ENCODE measurements around the gene BCAT1.

DNA sequence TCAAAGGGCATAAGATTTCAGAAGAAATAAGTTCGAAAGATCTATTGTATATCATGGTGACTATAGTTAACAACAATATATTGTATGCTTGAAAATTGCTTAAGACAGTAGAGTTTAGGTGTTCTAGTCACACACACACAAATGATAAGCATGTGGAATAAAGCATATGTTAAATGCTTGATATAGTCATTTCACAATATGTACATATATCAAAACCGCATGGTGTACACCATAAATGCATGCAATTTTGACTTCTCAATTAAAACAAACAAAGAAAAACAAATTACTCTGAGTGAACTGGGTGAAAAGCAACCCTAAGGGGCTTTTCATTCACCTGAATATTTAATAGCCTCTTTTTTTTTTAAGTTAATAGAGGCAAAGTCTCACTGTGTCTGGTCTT is 40.3 kb upstream of the BCAT1 start:
- TF ChIP-seq, protein P1, sequence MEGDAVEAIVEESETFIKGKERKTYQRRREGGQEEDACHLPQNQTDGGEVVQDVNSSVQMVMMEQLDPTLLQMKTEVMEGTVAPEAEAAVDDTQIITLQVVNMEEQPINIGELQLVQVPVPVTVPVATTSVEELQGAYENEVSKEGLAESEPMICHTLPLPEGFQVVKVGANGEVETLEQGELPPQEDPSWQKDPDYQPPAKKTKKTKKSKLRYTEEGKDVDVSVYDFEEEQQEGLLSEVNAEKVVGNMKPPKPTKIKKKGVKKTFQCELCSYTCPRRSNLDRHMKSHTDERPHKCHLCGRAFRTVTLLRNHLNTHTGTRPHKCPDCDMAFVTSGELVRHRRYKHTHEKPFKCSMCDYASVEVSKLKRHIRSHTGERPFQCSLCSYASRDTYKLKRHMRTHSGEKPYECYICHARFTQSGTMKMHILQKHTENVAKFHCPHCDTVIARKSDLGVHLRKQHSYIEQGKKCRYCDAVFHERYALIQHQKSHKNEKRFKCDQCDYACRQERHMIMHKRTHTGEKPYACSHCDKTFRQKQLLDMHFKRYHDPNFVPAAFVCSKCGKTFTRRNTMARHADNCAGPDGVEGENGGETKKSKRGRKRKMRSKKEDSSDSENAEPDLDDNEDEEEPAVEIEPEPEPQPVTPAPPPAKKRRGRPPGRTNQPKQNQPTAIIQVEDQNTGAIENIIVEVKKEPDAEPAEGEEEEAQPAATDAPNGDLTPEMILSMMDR (IDR thresholded peaks at IDR 0.05): no peak
- no peak for TF ChIP-seq POLR2A (IDR thresholded peaks at IDR 0.05)
- TF ChIP-seq POLR2AphosphoS5 (IDR thresholded peaks at IDR 0.05): no peak
